CD4-positive, alpha-beta T cell treated with Interleukin-6 at 100 ng/mL for 8 hours (primary cell): ENCODE results near the gene GOLPH3.
"Not testable (repeated sequence)": the region's sequence is repeated elsewhere in the genome, so short reads cannot be mapped to it uniquely, and the experiment has no call there.

Source experiments
- DNase-seq: peaks from one replicate; pipeline ENCODE4 v3.0.0-alpha.2; 2020; ENCODE audit warnings: mixed read lengths, low spot score

GOLPH3 gene

GRCh38 chr5:32098890-32099310, 75.2 kb downstream of the GOLPH3 start:
- no peak for DNase-seq

GRCh38 chr5:32098291-32098690, 75.8 kb downstream of the GOLPH3 start:
- no peak for DNase-seq

- DNase-seq, result no peak
Measured at GRCh38 chr5:32096891-32097595, 77.1 kb downstream of the GOLPH3 start.

GRCh38 chr5:32095261-32095671, 78.9 kb downstream of the GOLPH3 start:
- DNase-seq, result no peak

- no peak for DNase-seq
Measured at GRCh38 chr5:32094691-32095090, 79.4 kb downstream of the GOLPH3 start.

GRCh38 chr5:32092938-32093812, 80.9 kb downstream of the GOLPH3 start:
- peak; percentile 63 for DNase-seq

GRCh38 chr5:32090755-32091128, 83.4 kb downstream of the GOLPH3 start:
- no peak for DNase-seq

- DNase-seq, result no peak
Measured at GRCh38 chr5:32090026-32090754, 83.9 kb downstream of the GOLPH3 start.

- DNase-seq, result no peak
Measured at GRCh38 chr5:32089146-32090000, 84.7 kb downstream of the GOLPH3 start.

- no peak for DNase-seq
Measured at GRCh38 chr5:32088214-32088613, 85.9 kb downstream of the GOLPH3 start.

- DNase-seq, result no peak
Measured at GRCh38 chr5:32087086-32088082, 86.7 kb downstream of the GOLPH3 start.

- no peak for DNase-seq
Measured at GRCh38 chr5:32083981-32084430, 90.1 kb downstream of the GOLPH3 start.

GRCh38 chr5:32082701-32083100, 91.4 kb downstream of the GOLPH3 start:
- no peak for DNase-seq

GRCh38 chr5:32080565-32080964, 93.6 kb downstream of the GOLPH3 start:
- DNase-seq, result not testable (repeated sequence)

GRCh38 chr5:32078855-32079254, 95.3 kb downstream of the GOLPH3 start:
- not testable (repeated sequence) for DNase-seq

- peak; percentile 26 for DNase-seq
Measured at GRCh38 chr5:32076699-32077695, 97.1 kb downstream of the GOLPH3 start.
